Neuronal stem cell (in vitro differentiated cells): Measurements from ENCODE around the gene DNMT3L.
A peak's percentile ranks its signal among the peaks of the same experiment; 100 is the strongest.

Experiments
- DNase-seq: peaks from one replicate; pipeline ENCODE4 v3.0.0-alpha.2; 2013; ENCODE audit warnings: low spot score
- H2AFZ ChIP-seq: one replicate; pipeline ENCODE4 v1.6.1; 2013; ENCODE audit warnings: mild to moderate bottlenecking, low read length, inconsistent platforms
- H2AK5ac ChIP-seq: 2 replicates; pipeline ENCODE4 v1.6.1; 2013; ENCODE audit warnings: low read depth, mild to moderate bottlenecking, inconsistent platforms, low read length, moderate library complexity, mixed read lengths
- H2BK120ac ChIP-seq: 2 replicates; pipeline ENCODE4 v1.6.1; 2013; ENCODE audit warnings: low read depth, mild to moderate bottlenecking, inconsistent platforms, low read length, moderate library complexity, mixed read lengths
- H2BK12ac ChIP-seq: one replicate; pipeline ENCODE4 v1.6.1; 2013; ENCODE audit warnings: low read length, inconsistent platforms
- H2BK15ac ChIP-seq: 2 replicates; pipeline ENCODE4 v1.6.1; 2013; ENCODE audit warnings: mild to moderate bottlenecking, low read length, inconsistent platforms, mixed read lengths
- H2BK5ac ChIP-seq: one replicate; pipeline ENCODE4 v1.6.1; 2013; ENCODE audit warnings: inconsistent platforms, mild to moderate bottlenecking, low read length, moderate library complexity
- H3K14ac ChIP-seq: one replicate; pipeline ENCODE4 v1.6.1; 2013; ENCODE audit warnings: low read length, inconsistent platforms
- H3K18ac ChIP-seq: 2 replicates; pipeline ENCODE4 v1.6.1; 2013; ENCODE audit warnings: low read length, inconsistent platforms
- H3K23ac ChIP-seq: 2 replicates; pipeline ENCODE4 v1.6.1; 2013; ENCODE audit warnings: low read depth, mild to moderate bottlenecking, mixed read lengths, low read length, inconsistent platforms; ENCODE audit not compliant: poor library complexity
- H3K27ac ChIP-seq: replicated peaks from 3 replicates; pipeline ENCODE4 v1.5.1; 2013; ENCODE audit warnings: low read length, inconsistent platforms
- H3K27me3 ChIP-seq, 3 experiments: 2 replicates each; pipeline ENCODE4 v1.6.1; 2013; ENCODE audit warnings: low read length in 3 of 3, mild to moderate bottlenecking in 2 of 3, inconsistent platforms in 1 of 3, low read depth in 1 of 3, mixed read lengths in 1 of 3, moderate library complexity in 1 of 3; ENCODE audit not compliant: control insufficient read depth in 3 of 3, insufficient read depth in 3 of 3
- H3K36me3 ChIP-seq, 2 donors: replicated peaks in 1 of 2; 2 replicates each; pipeline ENCODE4 v1.6.1; 2013; ENCODE audit warnings: low read length in 2 of 2; ENCODE audit not compliant: control insufficient read depth in 2 of 2, insufficient read depth in 2 of 2
- H3K4ac ChIP-seq: 2 replicates; pipeline ENCODE4 v1.6.1; 2013; ENCODE audit warnings: inconsistent platforms, mild to moderate bottlenecking, low read length, moderate library complexity
- H3K4me1 ChIP-seq, 2 donors: 1 replicate in 1 of 2; 2 replicates in 1 of 2; pipeline ENCODE4 v1.6.1; 2013; ENCODE audit warnings: low read length in 2 of 2, low read depth in 1 of 2; ENCODE audit not compliant: control insufficient read depth in 2 of 2, insufficient read depth in 1 of 2
- H3K4me2 ChIP-seq: one replicate; pipeline ENCODE4 v1.6.1; 2013; ENCODE audit warnings: mild to moderate bottlenecking, low read length, inconsistent platforms; ENCODE audit not compliant: insufficient read depth, poor library complexity, severe bottlenecking
- H3K4me3 ChIP-seq, 2 donors: 2 replicates each; pipeline ENCODE4 v1.5.1; 2013; ENCODE audit warnings: low read length in 2 of 2, mild to moderate bottlenecking in 2 of 2, inconsistent platforms in 1 of 2, moderate library complexity in 1 of 2
- H3K79me1 ChIP-seq: one replicate; pipeline ENCODE4 v1.6.1; 2013; ENCODE audit warnings: low read depth, mild to moderate bottlenecking, inconsistent platforms, low read length, moderate library complexity
- H3K9ac ChIP-seq: one replicate; pipeline ENCODE4 v1.6.1; 2013; ENCODE audit warnings: mild to moderate bottlenecking, low read depth, low read length, inconsistent platforms; ENCODE audit not compliant: poor library complexity
- H3K9me3 ChIP-seq, 2 donors: replicated peaks in 1 of 2; 2 replicates each; pipeline versions ENCODE3 to v1.6.1; 2013; ENCODE audit warnings: low read length in 2 of 2, mild to moderate bottlenecking in 2 of 2, inconsistent platforms in 1 of 2, low read depth in 1 of 2, mixed read lengths in 1 of 2, moderate library complexity in 1 of 2; ENCODE audit not compliant: control insufficient read depth in 2 of 2, insufficient read depth in 1 of 2
- H4K8ac ChIP-seq: one replicate; pipeline ENCODE4 v1.6.1; 2013; ENCODE audit warnings: low read depth, mild to moderate bottlenecking, inconsistent platforms, low read length, moderate library complexity
- H4K91ac ChIP-seq: one replicate; pipeline ENCODE4 v1.6.1; 2013; ENCODE audit warnings: low read length, low read depth, mild to moderate bottlenecking, inconsistent platforms; ENCODE audit not compliant: poor library complexity
- WGBS, 2 donors: extraction: QIAGEN DNeasy Blood & Tissue Kit; methylation state at CpG; one replicate each; pipeline ENCODE4 v1.1.7; 2013; ENCODE audit warnings: missing lambda C conversion rate in 2 of 2, mixed read lengths in 1 of 2; ENCODE audit not compliant: insufficient read length in 2 of 2, insufficient replicate concordance in 1 of 2; ENCODE audit errors: extremely low coverage in 2 of 2; 5-methylcytosine and 5-hydroxymethylcytosine counted together

The DNMT3L gene

GRCh38 chr21:44305691-44306090 lies 44.0 kb upstream of the DNMT3L start:
- no peak overlapping the region for H2AK5ac ChIP-seq
- H2BK120ac ChIP-seq: no peak overlapping the region
- no peak overlapping the region for H3K18ac ChIP-seq
- H4K8ac ChIP-seq: no peak overlapping the region
- H3K4me2 ChIP-seq: no peak overlapping the region
- peak overlapping the region; percentile 59 for H2BK5ac ChIP-seq
- H3K79me1 ChIP-seq: peaks cover 11% of the 10 kb centered on the region
- peaks cover 2 to 26% of the 10 kb centered on the region in 2 donors for H3K36me3 ChIP-seq
- no peak overlapping the region for H3K9ac ChIP-seq
- H3K27me3 ChIP-seq: no peaks in the 10 kb centered on the region
- no peak overlapping the region for H4K91ac ChIP-seq
- H2AFZ ChIP-seq: no peak overlapping the region
- H2BK12ac ChIP-seq: no peak overlapping the region
- H3K9me3 ChIP-seq: no peaks in the 10 kb centered on the region
- H3K27ac ChIP-seq: no peak overlapping the region
- no peak overlapping the region for H3K23ac ChIP-seq
- WGBS, 2 donors: no CpG with 5 or more reads among the region's 9 CpGs
- no peak overlapping the region for H3K14ac ChIP-seq
- no peak overlapping the region for H2BK15ac ChIP-seq
- H3K4ac ChIP-seq: no peak overlapping the region
- DNase-seq: no peak
- no peak overlapping the region for H3K4me3 ChIP-seq
- H3K4me1 ChIP-seq: peaks cover 29 to 34% of the 10 kb centered on the region in 2 donors

DNA sequence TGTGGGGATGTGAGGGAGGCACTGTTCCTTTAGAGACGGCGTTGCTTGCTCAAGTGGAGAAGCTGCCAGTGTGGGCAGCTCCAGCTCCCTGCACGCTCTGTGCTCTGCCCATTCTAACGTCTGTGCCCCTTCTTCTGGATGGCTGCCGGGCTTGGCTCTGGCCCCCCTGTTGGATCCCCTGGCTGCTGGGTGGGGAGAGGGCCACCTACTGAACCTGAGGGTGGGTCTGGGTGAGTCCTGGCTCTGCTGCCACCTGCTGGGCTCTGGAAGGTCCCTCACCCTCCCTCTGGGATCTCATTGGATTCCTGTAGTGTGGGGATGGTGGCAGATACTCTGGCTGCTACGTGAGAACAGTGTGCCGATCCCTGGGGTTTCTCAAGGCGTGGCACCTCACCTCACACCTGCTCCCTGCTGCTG lies 43.2 kb upstream of the DNMT3L start:
- H2BK12ac ChIP-seq: no peak overlapping the region
- H3K27me3 ChIP-seq: no peaks in the 10 kb centered on the region
- WGBS, 2 donors: no CpG with 5 or more reads among the region's 8 CpGs
- H2AFZ ChIP-seq: no peak overlapping the region
- H3K18ac ChIP-seq: peak overlapping the region; percentile 11
- H3K4me3 ChIP-seq: no peak overlapping the region
- no peak overlapping the region for H3K4me2 ChIP-seq
- peak; percentile 42 for DNase-seq
- H2BK120ac ChIP-seq: no peak overlapping the region
- no peak overlapping the region for H4K8ac ChIP-seq
- no peak overlapping the region for H3K14ac ChIP-seq
- H2BK15ac ChIP-seq: no peak overlapping the region
- H3K9me3 ChIP-seq: no peaks in the 10 kb centered on the region
- no peak overlapping the region for H3K4ac ChIP-seq
- peak overlapping the region; percentile 24 for H3K9ac ChIP-seq
- H4K91ac ChIP-seq: no peak overlapping the region
- peaks cover 11% of the 10 kb centered on the region for H3K79me1 ChIP-seq
- peak overlapping the region; percentile 59 for H2BK5ac ChIP-seq
- peak overlapping the region; percentile 47 for H2AK5ac ChIP-seq
- H3K23ac ChIP-seq: no peak overlapping the region
- H3K36me3 ChIP-seq: peaks cover 2 to 19% of the 10 kb centered on the region in 2 donors
- peaks cover 30 to 36% of the 10 kb centered on the region in 2 donors for H3K4me1 ChIP-seq
- no peak overlapping the region for H3K27ac ChIP-seq

GRCh38 chr21:44304011-44304616 lies 42.4 kb upstream of the DNMT3L start:
- no peak overlapping the region for H2BK120ac ChIP-seq

DNA sequence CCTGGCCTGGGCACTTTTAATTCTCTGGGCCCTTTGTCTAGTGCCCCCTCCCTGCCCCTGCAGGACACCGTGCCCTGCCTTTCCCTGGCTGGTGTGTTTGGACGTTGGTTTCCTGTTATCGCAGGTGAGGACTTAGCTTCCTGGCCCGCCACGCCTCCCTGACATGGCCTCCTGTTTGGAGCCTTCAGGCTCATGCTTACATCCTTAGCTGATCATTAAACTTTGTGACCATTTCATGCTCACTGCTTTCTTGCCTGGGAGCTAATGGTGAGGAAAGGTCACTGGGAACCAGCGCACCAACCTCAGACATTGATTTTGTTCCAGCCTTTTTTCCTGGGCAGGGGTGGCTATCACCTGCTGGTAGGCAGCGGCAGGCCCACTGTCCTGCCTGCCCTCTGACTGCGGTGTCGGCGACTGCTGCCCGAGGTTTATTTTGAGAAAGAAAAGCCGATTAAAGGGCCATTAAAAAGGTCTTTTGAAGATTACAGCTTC lies 41.8 kb upstream of the DNMT3L start:
- no peak overlapping the region for H3K4me2 ChIP-seq
- no peak overlapping the region for H3K14ac ChIP-seq
- peak overlapping the region; percentile 43 for H3K23ac ChIP-seq
- peak overlapping the region; percentile 40 for H2AFZ ChIP-seq
- H4K91ac ChIP-seq: no peak overlapping the region
- no peak overlapping the region for H2BK120ac ChIP-seq
- peaks cover 11% of the 10 kb centered on the region for H3K79me1 ChIP-seq
- peak overlapping the region; percentile 75 for H2BK15ac ChIP-seq
- H3K27me3 ChIP-seq: peaks cover 0 to 8% (median 0%) of the 10 kb centered on the region in 3 experiments
- H3K4me3 ChIP-seq: no peak overlapping the region
- no peaks in the 10 kb centered on the region for H3K9me3 ChIP-seq
- H2BK5ac ChIP-seq: peak overlapping the region; percentile 53
- DNase-seq: no peak
- peak overlapping the region; percentile 84 for H3K9ac ChIP-seq
- peak overlapping the region; percentile 85 for H3K18ac ChIP-seq
- H3K27ac ChIP-seq: peak overlapping the region; percentile 16
- WGBS, 2 donors: no CpG with 5 or more reads among the region's 12 CpGs
- H3K4me1 ChIP-seq: peaks cover 29 to 33% of the 10 kb centered on the region in 2 donors
- H2BK12ac ChIP-seq: peak overlapping the region; percentile 58
- no peak overlapping the region for H3K4ac ChIP-seq
- H3K36me3 ChIP-seq: peaks cover 0 to 10% of the 10 kb centered on the region in 2 donors
- H4K8ac ChIP-seq: no peak overlapping the region
- H2AK5ac ChIP-seq: no peak overlapping the region

More at GRCh38 chr21:44304011-44304616, 42.4 kb upstream of the DNMT3L start:
- Histone ChIP-seq H2AK5ac (peak overlapping the region; percentile 47), H2BK12ac (no peak overlapping the region), H4K8ac (no peak overlapping the region), H2BK15ac (peak overlapping the region; percentile 45), H3K4me2 (peak overlapping the region; percentile 18), H3K36me3 (peaks cover 2 to 13% of the 10 kb centered on the region in 2 donors), H3K4ac (no peak overlapping the region), H3K4me1 (peaks cover 33 to 37% of the 10 kb centered on the region in 2 donors), H3K23ac (no peak overlapping the region), H3K27ac (peak overlapping the region; percentile 37), H2BK5ac (peak overlapping the region; percentile 91), H2AFZ (peak overlapping the region; percentile 40), H3K4me3 (no peak overlapping the region), H3K14ac (peak overlapping the region; percentile 5), H3K9me3 (no peaks in the 10 kb centered on the region), H3K9ac (peak overlapping the region; percentile 53), H4K91ac (no peak overlapping the region), H3K27me3 (peaks cover 0 to 4% (median 0%) of the 10 kb centered on the region in 3 experiments), H3K18ac (peak overlapping the region; percentile 93), H3K79me1 (peaks cover 11% of the 10 kb centered on the region)
- no CpG with 5 or more reads among the region's 16 CpGs for WGBS, 2 donors
- DNase-seq: no peak
